ENCODE data around the gene NAA20.

GRCh38 chr20:20012541-20012940 is 4.6 kb upstream of the NAA20 start:
- TF ChIP-seq USF2 (IDR thresholded peaks at IDR 0.05; ENCODE audit: low read depth, low read length): no peak
- no peak for TF ChIP-seq CTCF (conservative IDR thresholded peaks at IDR 0.05; ENCODE audit: low read depth, low read length)
- TF ChIP-seq POLR2A (IDR thresholded peaks at IDR 0.05; ENCODE audit: low read depth, low read length): no peak
- no peak for TF ChIP-seq SMC3 (IDR thresholded peaks at IDR 0.05; ENCODE audit: low read depth, low read length)
- TF ChIP-seq RFX5 (IDR thresholded peaks at IDR 0.05; ENCODE audit: low read depth, low read length): no peak
- TF ChIP-seq RAD21 (IDR thresholded peaks at IDR 0.05; ENCODE audit: low read length): no peak
- TF ChIP-seq NFE2L2 (IDR thresholded peaks at IDR 0.05; ENCODE audit: low read depth, low read length): no peak
- no peak for TF ChIP-seq BHLHE40 (IDR thresholded peaks at IDR 0.05; ENCODE audit: low read depth, low read length)
